HG03457 (cell line): ENCODE measurements around the gene EHD2.
"Not testable (repeated sequence)": the region's sequence is repeated elsewhere in the genome, so short reads cannot be mapped to it uniquely, and the experiment has no call there.

Source experiments
- ATAC-seq: cut with Tn5 transposase; IDR thresholded peaks from one replicate; pipeline ENCODE4 v1.9.1; 2021; ENCODE audit warnings: moderate number of reproducible peaks; ENCODE audit not compliant: unreplicated experiment

EHD2 gene

DNA sequence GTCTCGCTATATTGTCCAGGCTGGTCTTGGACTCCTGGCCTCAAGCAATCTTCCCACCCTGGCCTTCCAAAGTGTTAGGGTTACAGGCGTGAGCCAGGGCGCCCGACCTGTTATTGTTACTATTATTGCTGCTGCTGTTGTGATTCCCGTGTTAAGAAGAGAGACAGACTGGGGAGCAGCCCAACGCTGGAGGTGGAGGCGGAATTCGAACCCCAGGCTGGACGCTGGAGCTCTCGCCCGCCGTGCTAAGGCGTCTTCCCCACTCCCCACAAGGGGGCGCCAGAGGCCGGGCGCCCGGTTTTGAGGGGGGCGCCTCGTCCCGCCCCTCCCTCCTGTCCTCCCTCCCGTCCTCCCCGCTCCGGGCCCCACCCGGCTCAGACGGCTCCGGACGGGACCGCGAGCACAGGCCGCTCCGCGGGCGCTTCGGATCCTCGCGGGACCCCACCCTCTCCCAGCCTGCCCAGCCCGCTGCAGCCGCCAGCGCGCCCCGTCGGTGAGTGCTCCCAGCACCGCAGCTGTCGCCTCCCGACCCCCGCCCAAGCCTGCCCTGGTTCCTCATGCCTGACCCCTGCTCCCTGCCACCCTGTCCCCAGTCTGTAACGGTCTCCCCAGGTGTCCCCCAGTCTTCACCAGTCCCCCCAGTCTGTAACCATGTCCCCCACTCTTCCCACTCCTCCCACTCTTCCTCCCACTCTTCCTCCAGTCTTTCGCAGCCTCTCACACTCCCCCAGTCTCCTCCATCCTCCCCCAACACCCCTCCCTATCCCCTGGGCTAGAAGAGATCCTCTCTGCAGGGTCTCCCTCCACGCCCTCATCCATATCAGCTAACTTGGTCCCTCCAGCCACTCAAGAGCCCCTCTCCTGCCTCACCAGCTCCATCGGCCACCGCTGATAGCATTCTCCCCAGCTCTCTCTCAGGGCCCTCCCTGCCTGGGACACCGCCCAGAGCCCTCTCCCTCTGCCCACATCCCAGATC lies at the start of gene EHD2:
TSS of gene EHD2 (plus strand) at position 377 of the 976 bp plus-strand sequence. CDS start 3,191 bp downstream, outside the sequence.
- ATAC-seq = no peak

DNA sequence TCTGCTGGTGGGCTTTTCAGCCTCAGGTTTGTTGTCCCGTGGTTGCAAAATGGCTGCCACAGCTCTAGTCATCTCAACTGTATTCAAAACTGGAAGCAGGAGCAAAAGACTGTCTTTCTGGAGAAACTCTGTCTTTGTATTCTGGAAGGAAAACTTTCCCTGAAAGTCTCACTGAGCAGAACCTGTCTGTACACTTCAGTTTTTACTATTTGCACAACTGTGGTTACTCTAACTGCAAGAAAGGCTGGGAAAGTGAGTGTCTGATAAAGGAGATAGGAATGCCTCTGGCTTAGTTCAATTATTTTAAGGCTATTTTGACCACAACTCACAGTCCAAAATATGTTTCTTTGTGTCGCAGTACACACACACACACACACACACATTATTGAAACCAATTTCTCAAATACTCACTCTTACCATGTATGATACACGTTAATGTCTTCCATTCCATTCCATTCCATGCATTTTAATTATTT lies 49.7 kb upstream of the EHD2 start:
- no peak for ATAC-seq

DNA sequence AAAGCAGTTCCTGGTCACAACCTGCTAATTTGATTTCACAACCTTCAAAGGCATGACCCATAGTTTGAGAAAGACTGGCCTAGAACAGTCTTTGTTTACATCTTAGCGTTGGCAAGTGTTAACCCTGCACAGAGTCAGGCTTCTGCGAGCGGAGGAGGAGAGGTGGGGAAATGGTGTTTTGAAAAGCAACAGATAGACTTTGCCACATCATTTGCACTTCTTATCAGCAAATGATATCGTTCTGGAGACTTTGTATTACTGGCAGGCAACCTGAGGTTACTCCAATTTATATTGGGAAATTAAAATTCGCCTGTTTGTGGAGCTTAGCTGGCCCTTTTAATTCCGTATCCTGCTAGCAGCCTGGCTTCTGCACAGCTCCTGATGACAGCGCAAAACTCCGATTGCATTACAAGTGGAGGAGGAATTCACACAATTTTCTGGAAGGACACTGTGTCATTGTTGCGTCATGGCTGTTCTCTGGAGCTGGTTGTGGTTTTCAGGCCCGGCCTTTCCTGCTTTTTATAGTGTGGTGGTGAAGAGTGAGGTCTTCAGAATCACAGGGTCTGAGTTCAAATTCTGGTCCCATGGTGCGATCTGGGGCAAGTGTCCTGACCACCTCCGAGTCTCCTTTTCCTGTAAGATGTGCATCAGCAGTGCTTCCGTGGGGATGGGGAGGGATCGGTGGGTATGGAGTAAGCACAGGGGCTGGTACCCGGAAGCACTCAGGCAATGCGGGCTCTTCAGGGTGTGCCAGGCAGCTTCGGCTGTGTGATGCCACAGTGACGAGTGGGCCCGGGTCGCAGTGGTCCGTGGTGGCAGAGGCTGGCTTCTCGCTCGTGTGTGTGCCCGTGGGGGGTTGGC lies 49.1 kb upstream of the EHD2 start:
- no peak for ATAC-seq

GRCh38 chr19:47668556-47668955 lies 44.7 kb upstream of the EHD2 start:
- not testable (repeated sequence) for ATAC-seq

- no peak for ATAC-seq
Observed at GRCh38 chr19:47670736-47671135, 42.5 kb upstream of the EHD2 start.

- no peak for ATAC-seq
Observed at GRCh38 chr19:47671499-47671898, 41.7 kb upstream of the EHD2 start.

DNA sequence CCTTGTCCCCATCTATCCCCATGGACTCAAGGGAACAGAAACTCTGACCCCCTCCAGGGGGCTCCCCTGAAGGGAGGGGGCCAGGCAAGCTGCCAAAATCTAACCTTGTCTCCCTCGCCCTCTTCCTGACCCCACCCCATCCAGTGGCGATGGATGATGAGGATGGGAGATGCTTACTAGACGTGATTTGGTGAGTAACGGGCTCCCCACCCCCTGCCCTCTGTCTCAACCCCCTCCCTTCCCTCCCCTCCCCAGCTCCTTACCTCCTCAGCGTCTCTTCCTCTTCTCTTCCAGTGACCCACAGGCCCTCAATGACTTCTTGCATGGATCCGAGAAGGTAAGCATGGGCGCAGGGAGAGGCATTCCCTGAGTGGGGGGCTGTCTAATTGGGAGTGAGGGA lies 39.8 kb upstream of the EHD2 start:
- ATAC-seq = no peak

DNA sequence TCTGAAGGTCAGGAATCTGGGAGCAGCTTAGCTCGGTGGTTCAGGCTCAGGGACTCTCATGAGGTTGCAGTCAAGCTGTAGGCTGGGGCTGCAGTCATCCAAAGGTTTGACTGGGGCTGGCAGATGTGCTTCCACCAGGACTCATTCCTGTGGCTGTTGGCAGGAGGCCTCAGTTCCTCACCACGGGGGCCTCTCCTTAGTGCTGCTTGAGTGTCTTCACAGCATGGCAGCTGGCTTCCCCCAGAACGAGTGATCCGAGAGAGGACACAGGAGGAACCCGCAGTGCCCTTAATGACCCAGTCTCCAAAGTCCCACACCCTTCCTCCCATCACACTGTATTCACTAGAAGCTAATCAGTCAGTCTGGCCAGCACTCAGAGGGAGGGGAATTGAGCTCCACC lies 38.7 kb upstream of the EHD2 start:
- no peak for ATAC-seq

DNA sequence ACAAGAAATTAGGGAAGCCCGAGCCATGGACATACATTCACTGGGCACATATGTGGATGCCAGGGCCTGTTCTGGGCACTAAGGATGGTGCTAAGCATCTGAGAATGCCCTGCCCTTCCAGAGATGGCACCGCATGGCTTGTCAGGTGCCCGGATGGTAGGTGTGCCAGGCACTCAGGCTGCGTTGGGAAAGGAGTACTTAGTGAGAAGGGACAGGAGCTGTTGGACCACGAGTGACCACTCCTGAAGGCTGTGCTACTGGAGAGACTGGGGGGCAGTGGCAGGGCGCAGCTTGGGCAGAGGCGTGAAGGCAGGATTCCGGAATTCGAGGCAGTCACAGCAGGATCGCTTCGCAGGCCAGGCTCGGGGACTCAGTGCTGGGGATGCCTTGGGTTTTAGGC lies 38.0 kb upstream of the EHD2 start:
- no peak for ATAC-seq

DNA sequence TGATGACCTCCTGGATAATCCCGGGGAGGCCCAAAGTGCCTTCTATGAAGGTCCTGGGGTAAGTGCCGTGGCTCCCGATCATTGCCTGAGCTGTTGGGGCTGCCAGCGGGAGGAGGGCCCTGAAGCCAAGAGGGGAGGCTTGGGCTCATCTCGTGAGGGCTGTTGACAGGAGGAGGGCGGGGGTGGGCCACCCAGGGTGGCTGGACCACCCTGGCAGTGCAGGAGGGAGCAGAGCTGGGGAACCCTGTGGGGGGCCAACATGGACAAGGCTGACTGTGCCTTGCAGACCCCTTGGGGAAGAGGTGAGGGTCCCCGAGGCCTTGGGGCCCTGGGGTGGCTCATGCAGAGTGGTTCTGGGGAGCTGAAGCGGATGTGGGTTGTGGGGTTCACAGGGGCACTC lies 37.4 kb upstream of the EHD2 start:
- ATAC-seq = no peak

DNA sequence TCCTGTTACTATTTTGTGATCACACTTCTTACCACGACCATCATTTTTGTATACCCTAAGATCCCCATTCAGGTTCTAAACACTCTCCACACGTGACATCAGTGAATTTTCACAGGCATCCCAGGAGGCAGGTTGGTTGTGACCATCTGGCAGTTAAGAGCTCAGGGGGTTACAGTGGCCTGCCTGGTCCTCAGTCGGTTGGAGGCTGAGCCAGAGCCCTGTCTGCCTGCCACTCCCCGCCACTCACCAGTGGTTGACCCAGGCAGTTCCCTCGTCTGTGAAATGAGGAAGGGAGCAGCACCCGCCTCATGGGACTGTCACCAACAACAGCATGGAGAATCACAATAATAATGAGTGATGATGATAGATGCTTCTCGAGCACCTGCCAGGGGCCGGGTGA lies 36.4 kb upstream of the EHD2 start:
- no peak for ATAC-seq

DNA sequence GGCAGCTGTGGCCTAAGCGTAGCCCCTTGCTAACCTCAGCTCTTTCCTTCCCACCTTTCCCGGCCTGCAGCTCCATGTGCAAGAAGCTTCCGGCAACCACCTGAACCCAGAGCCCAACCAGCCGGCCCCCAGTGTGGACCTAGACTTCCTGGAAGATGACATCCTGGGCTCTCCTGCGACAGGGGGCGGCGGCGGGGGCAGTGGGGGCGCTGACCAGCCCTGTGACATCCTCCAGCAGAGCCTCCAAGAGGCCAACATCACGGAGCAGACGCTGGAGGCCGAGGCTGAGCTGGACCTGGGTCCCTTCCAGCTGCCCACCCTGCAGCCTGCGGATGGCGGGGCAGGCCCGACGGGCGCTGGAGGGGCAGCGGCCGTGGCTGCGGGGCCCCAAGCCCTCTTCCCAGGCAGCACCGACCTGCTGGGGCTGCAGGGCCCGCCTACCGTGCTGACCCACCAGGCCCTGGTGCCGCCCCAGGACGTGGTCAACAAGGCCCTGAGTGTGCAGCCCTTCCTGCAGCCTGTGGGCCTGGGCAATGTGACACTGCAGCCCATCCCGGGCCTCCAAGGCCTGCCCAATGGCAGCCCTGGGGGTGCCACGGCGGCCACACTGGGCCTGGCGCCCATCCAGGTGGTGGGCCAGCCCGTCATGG lies 33.8 kb upstream of the EHD2 start:
- no peak for ATAC-seq

- ATAC-seq = no peak
Observed at GRCh38 chr19:47679922-47680857, 33.0 kb upstream of the EHD2 start.

GRCh38 chr19:47680858-47681332 lies 32.3 kb upstream of the EHD2 start:
- ATAC-seq = no peak

DNA sequence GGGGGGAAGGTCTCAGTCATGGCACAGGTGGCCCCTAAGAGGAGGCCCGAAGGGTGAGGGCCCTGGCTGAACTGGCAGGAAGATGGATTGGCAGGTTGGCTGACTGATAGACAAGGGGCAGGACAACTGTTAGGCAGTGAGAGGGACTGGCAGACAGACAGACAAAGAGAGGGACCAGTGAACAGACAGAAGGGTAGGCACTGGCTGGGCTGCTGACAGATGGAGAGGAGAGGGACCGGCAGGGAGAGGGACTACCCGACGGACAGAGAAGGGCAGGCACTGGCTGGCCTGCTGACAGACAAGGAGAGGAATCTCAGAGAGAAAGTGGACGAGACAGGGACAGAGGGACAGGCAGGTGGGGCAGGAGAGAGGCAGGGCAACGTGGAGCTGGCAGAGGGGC lies 31.8 kb upstream of the EHD2 start:
- no peak for ATAC-seq

- ATAC-seq = no peak
Observed at GRCh38 chr19:47681936-47682335, 31.3 kb upstream of the EHD2 start.

- ATAC-seq = no peak
Observed at GRCh38 chr19:47682939-47683338, 30.3 kb upstream of the EHD2 start.

DNA sequence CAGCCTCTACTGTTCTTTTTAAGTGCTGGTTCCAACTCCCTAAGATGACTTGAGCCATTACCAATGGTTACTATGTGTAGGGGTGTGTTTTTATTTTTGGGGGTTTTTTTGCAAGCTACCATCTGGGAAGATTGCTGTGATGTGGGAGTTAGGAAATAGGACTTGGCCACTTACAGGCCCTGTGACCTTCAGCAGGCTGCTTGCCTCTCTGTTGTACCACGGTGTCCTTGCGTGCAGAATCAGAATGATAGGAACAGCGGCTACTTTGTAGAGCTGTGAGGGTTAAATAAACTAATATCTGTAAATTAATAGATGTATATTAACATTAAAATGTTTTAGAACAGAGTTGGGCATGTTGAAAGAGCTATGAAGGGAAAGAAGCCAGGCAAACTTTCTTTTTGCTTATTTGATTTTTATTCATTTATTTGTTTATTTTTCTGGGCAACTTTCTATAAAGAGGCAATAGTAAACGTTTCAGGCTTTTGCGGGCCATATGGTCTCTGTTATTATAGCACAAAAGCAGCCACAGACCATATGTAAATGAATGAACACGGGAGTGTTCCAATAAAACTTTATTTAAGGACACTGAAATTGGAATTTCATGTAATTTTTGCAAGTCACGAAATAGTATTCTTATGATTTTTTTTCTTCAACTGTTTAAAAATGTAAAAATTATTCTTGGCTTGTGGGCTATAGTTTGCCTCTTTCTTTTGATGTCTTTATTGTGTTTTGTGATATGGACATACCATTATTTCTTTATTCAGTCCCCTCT lies 26.4 kb upstream of the EHD2 start:
- no peak for ATAC-seq

DNA sequence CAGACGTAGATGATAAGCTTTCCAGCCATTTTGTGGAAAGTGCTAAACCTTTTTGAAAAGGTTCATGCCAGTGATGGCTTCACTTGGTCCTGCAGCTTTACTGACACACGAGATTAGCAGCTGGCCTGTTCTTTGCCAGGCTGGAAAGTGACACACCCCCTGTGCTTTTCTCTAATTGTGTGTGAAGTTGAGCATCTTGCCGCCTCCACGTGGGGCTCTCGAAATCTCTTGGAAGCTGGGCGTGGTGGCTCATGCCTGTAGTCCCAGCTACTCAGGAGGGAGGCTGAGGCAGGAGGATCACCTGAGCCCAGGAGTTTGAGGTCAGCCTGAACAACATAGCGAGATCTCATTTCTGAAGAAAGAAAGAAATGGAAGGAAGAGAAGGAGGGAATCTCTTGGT lies 25.3 kb upstream of the EHD2 start:
- no peak for ATAC-seq
